Renal pelvis (tissue), 12 donors: ENCODE data around the gene COL8A1. TPM values are rescaled to one million over a fixed set of nuclear protein-coding genes. Genes with fewer than 3 reads are reported as not detected.
"Not testable (repeated sequence)": the region's sequence is repeated elsewhere in the genome, so short reads cannot be mapped to it uniquely, and the experiment has no call there.

Experiments used
- DNase-seq: peaks from one replicate; pipeline ENCODE4 v3.0.0-alpha.2; 2013
- long read RNA-seq, 16 experiments: transcript quantifications; one replicate each; lab custom pipeline, GENCODE V29; 2026
- polyA plus RNA-seq, 3 donors: library from polyadenylated mRNA; unstranded; fragments of 120-200 nt; gene quantifications; one replicate each; pipeline ENCODE4 v1.2.1, GENCODE V29; 2013; ENCODE audit not compliant: insufficient read length in 3 of 3

COL8A1 gene
- polyA plus RNA-seq, result 1 to 10 TPM; 1.9 to 6.0 (median 4.0) TPM
- long read RNA-seq, donor 1, full-length matches to known transcripts, result 3 of 3 reads
- long read RNA-seq, donor 1, partial matches to known transcripts, result 0 of 3 reads
- long read RNA-seq, donor 1, other reads (novel, unspliced or antisense), result 0 of 3 reads
- long read RNA-seq, donor 2, result 0 reads
- long read RNA-seq, donor 3, result 0 reads
- long read RNA-seq, donor 4, result 0 reads
- long read RNA-seq, donor 5, result 0 reads
- long read RNA-seq, donor 6, result 0 reads
- long read RNA-seq, donor 7, result 0 reads
- long read RNA-seq, donor 8, transcript COL8A1-203 (4 exons, 659 nt), result major isoform, 5 of 5 reads
- long read RNA-seq, donor 8, partial matches to known transcripts, result 0 of 5 reads
- long read RNA-seq, donor 8, other reads (novel, unspliced or antisense), result 0 of 5 reads
- long read RNA-seq, donor 9, full-length matches to known transcripts, result 4 of 4 reads
- long read RNA-seq, donor 9, partial matches to known transcripts, result 0 of 4 reads
- long read RNA-seq, donor 9, other reads (novel, unspliced or antisense), result 0 of 4 reads
- long read RNA-seq, donor 10, result 0 reads
- long read RNA-seq, donor 11, full-length matches to known transcripts, result 1 of 1 reads
- long read RNA-seq, donor 11, partial matches to known transcripts, result 0 of 1 reads
- long read RNA-seq, donor 11, other reads (novel, unspliced or antisense), result 0 of 1 reads
- long read RNA-seq, donor 12, partial matches to known transcripts, result 0 of 6 reads
- long read RNA-seq, donor 12, other reads (novel, unspliced or antisense), result 0 of 6 reads
- long read RNA-seq, donor 13, full-length matches to known transcripts, result 3 of 3 reads
- long read RNA-seq, donor 13, partial matches to known transcripts, result 0 of 3 reads
- long read RNA-seq, donor 13, other reads (novel, unspliced or antisense), result 0 of 3 reads
- long read RNA-seq, donor 14, result 0 reads
- long read RNA-seq, donor 15, partial matches to known transcripts, result 0 of 1 reads
- long read RNA-seq, donor 15, other reads (novel, unspliced or antisense), result 0 of 1 reads
- long read RNA-seq, donor 16, result 0 reads

- no peak for DNase-seq
Measured at GRCh38 chr3:99638167-99638948, at the start of gene COL8A1. TSS of gene COL8A1 (plus strand) at chr3:99638594. CDS start at chr3:99790683, 152,089 bp downstream.

GRCh38 chr3:99589168-99589567 lies 49.2 kb upstream of the COL8A1 start:
- DNase-seq, result not testable (repeated sequence)

- no peak for DNase-seq
Measured at GRCh38 chr3:99599894-99600293, 38.5 kb upstream of the COL8A1 start.

- DNase-seq, result peak; percentile 30
Measured at GRCh38 chr3:99601515-99601914, 36.9 kb upstream of the COL8A1 start.

- DNase-seq, result peak; percentile 64
Measured at GRCh38 chr3:99602183-99602582, 36.2 kb upstream of the COL8A1 start.

GRCh38 chr3:99607151-99607550 lies 31.2 kb upstream of the COL8A1 start:
- DNase-seq, result no peak

- no peak for DNase-seq
Measured at GRCh38 chr3:99614768-99615167, 23.6 kb upstream of the COL8A1 start.

GRCh38 chr3:99620077-99620767 lies 18.2 kb upstream of the COL8A1 start:
- DNase-seq, result no peak

GRCh38 chr3:99620976-99621375 lies 17.4 kb upstream of the COL8A1 start:
- no peak for DNase-seq

GRCh38 chr3:99624496-99625236 lies 13.7 kb upstream of the COL8A1 start:
- no peak for DNase-seq

- no peak for DNase-seq
Measured at GRCh38 chr3:99625237-99625622, 13.2 kb upstream of the COL8A1 start.

- DNase-seq, result no peak
Measured at GRCh38 chr3:99625643-99626416, 12.6 kb upstream of the COL8A1 start.

GRCh38 chr3:99626417-99626788 lies 12.0 kb upstream of the COL8A1 start:
- DNase-seq, result no peak

GRCh38 chr3:99627062-99627826 lies 11.2 kb upstream of the COL8A1 start:
- no peak for DNase-seq

GRCh38 chr3:99630815-99631214 lies 7.6 kb upstream of the COL8A1 start:
- DNase-seq, result no peak

GRCh38 chr3:99633887-99634558 lies 4.4 kb upstream of the COL8A1 start:
- DNase-seq, result no peak

- no peak for DNase-seq
Measured at GRCh38 chr3:99634881-99635280, 3.5 kb upstream of the COL8A1 start.

GRCh38 chr3:99635348-99635747 lies 3.0 kb upstream of the COL8A1 start:
- no peak for DNase-seq
